Thyroid gland (tissue), 4 donors: ENCODE results near the gene CNTLN. TPM values are rescaled to one million over a fixed set of nuclear protein-coding genes. Genes with fewer than 3 reads are reported as not detected.

Experiments
- DNase-seq, 2 donors: peaks; one replicate each; pipeline ENCODE4 v3.0.0-alpha.2; 2019
- H3K27ac ChIP-seq, 3 donors: fragments of 200-600 bp; sonication (generic); 1 replicate in 2 of 3; 2 replicates in 1 of 3; pipeline ENCODE4 v1.5.1; 2016 to 2019; ENCODE audit warnings: mild to moderate bottlenecking in 1 of 3, moderate library complexity in 1 of 3
- H3K27me3 ChIP-seq: fragments of 200-600 bp; sonication (generic); one replicate; pipeline ENCODE4 v1.5.1; 2019
- H3K36me3 ChIP-seq, 2 donors: fragments of 200-600 bp; sonication (generic); one replicate each; pipeline ENCODE4 v1.5.1; 2016 to 2019
- H3K4me1 ChIP-seq, 2 donors: fragments of 200-600 bp; sonication (generic); one replicate each; pipeline ENCODE4 v1.5.1; 2017 to 2019
- H3K4me3 ChIP-seq, 3 donors: fragments of 200-600 bp; sonication (generic); replicated peaks in 1 of 3; 1 replicate in 2 of 3; 2 replicates in 1 of 3; pipeline ENCODE4 v1.5.1; 2016; ENCODE audit warnings: mild to moderate bottlenecking in 1 of 3
- H3K9me3 ChIP-seq: fragments of 200-600 bp; sonication (generic); one replicate; pipeline ENCODE4 v1.5.1; 2017
- POLR2A ChIP-seq, 2 donors: fragments of 450-650 bp; IDR thresholded peaks; one replicate each; pipeline ENCODE4 v1.6.1; 2017; ENCODE audit warnings: antibody characterized with exemption in 2 of 2, mild to moderate bottlenecking in 2 of 2, moderate library complexity in 1 of 2
- WGBS, 2 donors: methylation state at CpG; one replicate each; pipeline ENCODE4 v1.1.5; 2017; 5-methylcytosine and 5-hydroxymethylcytosine counted together
- intact Hi-C: fragments of 100-400 bp; cut with DNase I; formaldehyde crosslinking; loops from one replicate; pipeline ENCODE4 v1.15.1; 2023
- total RNA-seq, 4 donors: library from RNA; depleted of rRNA; stranded (reverse); fragments of >200 nt; gene quantifications; one replicate each; pipeline ENCODE4 v1.2.3, GENCODE V29; 2016
- TF ChIP-seq, protein P1 (sequence below), 6 experiments: fragments of 200-600 bp in 3 of 6; fragments of 450-650 bp in 3 of 6; sonication (generic) in 3 of 6; IDR thresholded peaks; one replicate each; pipeline ENCODE4 v1.5.1; 2016 to 2019; ENCODE audit warnings: antibody characterized with exemption in 6 of 6, mild to moderate bottlenecking in 2 of 6, inconsistent platforms in 1 of 6, moderate library complexity in 1 of 6

CNTLN gene
- total RNA-seq, 4 donors from 2014 or later: 10.0 to 16.1 (median 12.2) TPM

GRCh38 chr9:17117372-17117771, 17.5 kb upstream of the CNTLN start:
- Histone ChIP-seq H3K9me3 (no peaks in the 10 kb centered on the region), H3K4me3 (no peak overlapping the region), H3K27me3 (no peaks in the 10 kb centered on the region), H3K4me1 (no peaks in the 10 kb centered on the region), H3K36me3 (no peaks in the 10 kb centered on the region), H3K27ac (no peak overlapping the region)
- 59 to 63% methylated on average over 3 of the region's 3 CpGs for WGBS, 2 donors
- intact Hi-C loops: loop anchor here (10.0 kb wide), 1 partner anchor 347 kb away; no protein-coding TSS in a partner anchor
- no peak for TF ChIP-seq POLR2A (IDR thresholded peaks at IDR 0.05)
- TF ChIP-seq, protein P1, sequence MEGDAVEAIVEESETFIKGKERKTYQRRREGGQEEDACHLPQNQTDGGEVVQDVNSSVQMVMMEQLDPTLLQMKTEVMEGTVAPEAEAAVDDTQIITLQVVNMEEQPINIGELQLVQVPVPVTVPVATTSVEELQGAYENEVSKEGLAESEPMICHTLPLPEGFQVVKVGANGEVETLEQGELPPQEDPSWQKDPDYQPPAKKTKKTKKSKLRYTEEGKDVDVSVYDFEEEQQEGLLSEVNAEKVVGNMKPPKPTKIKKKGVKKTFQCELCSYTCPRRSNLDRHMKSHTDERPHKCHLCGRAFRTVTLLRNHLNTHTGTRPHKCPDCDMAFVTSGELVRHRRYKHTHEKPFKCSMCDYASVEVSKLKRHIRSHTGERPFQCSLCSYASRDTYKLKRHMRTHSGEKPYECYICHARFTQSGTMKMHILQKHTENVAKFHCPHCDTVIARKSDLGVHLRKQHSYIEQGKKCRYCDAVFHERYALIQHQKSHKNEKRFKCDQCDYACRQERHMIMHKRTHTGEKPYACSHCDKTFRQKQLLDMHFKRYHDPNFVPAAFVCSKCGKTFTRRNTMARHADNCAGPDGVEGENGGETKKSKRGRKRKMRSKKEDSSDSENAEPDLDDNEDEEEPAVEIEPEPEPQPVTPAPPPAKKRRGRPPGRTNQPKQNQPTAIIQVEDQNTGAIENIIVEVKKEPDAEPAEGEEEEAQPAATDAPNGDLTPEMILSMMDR (IDR thresholded peaks at IDR 0.05): no peak
- no peak for DNase-seq

DNA sequence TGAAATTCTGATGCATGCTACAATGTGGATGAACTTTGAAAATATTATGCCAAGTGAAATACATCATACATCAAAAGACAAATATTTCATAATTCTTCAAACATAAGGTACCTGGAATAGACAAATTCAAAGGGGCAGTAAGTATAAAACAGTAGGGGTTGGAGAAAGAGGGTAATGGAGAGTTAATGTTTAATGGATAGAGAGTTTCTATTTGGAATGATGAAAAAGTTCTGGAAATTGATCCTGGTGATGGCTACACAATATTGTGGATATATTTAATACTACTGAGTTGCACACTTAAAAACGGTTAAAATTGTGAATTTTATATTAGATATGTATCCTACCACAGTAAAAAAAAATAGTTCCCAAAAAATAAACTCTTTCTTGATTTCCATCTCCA, 14.6 kb upstream of the CNTLN start:
- no peak for TF ChIP-seq POLR2A (IDR thresholded peaks at IDR 0.05)
- TF ChIP-seq, protein P1 (IDR thresholded peaks at IDR 0.05): no peak
- no peak for DNase-seq
- Histone ChIP-seq H3K27ac (no peak overlapping the region), H3K4me3 (no peak overlapping the region), H3K4me1 (no peaks in the 10 kb centered on the region), H3K27me3 (no peaks in the 10 kb centered on the region), H3K9me3 (no peaks in the 10 kb centered on the region), H3K36me3 (no peaks in the 10 kb centered on the region)
- 81 to 94% methylated on average over 1 of the region's 1 CpG for WGBS, 2 donors
- intact Hi-C loops: no loop called here

GRCh38 chr9:17121264-17121663, 13.6 kb upstream of the CNTLN start:
- no peaks in the 10 kb centered on the region for H3K27me3 ChIP-seq
- H3K27ac ChIP-seq: no peak overlapping the region
- H3K4me1 ChIP-seq: no peaks in the 10 kb centered on the region
- TF ChIP-seq, protein P1 (IDR thresholded peaks at IDR 0.05): no peak
- no peak for TF ChIP-seq POLR2A (IDR thresholded peaks at IDR 0.05)
- no peak for DNase-seq
- H3K4me3 ChIP-seq: no peak overlapping the region
- intact Hi-C loops: no loop called here
- H3K9me3 ChIP-seq: no peaks in the 10 kb centered on the region
- 55 to 83% methylated on average over 2 of the region's 2 CpGs for WGBS, 2 donors
- H3K36me3 ChIP-seq: no peaks in the 10 kb centered on the region

- TF ChIP-seq, protein P1 (IDR thresholded peaks at IDR 0.05): no peak
- no peak for TF ChIP-seq POLR2A (IDR thresholded peaks at IDR 0.05)
- Histone ChIP-seq H3K4me3 (no peak overlapping the region), H3K9me3 (no peaks in the 10 kb centered on the region), H3K4me1 (peaks cover 5 to 7% of the 10 kb centered on the region in 2 donors), H3K36me3 (no peaks in the 10 kb centered on the region), H3K27me3 (no peaks in the 10 kb centered on the region), H3K27ac (no peak overlapping the region)
- 87 to 88% methylated on average over 4 of the region's 4 CpGs for whole genome bisulfite sequencing, 2 donors
- DNase-seq: no peak
- intact Hi-C loops: no loop called here
These were observed 4.5 kb upstream of the CNTLN start for GRCh38 chr9:17130291-17130690.

DNA sequence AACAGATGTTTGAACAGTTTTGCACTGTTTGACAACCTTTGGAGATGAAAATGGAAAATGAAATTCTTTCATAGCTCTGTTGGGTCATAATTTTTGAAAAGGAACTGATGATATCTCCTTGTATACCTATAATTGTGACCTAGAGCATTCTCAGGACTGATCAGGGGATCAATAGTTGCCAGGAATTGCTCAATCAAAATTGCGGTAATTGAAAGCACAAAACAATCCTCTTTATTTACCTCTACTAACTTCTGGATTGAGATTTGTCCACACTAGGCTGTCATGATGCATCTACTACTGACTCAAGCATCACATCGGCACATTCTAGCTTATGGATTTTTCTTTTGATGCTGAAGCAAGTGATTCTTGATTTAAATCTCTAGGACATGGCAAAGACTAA, 4.1 kb upstream of the CNTLN start:
- Histone ChIP-seq H3K4me3 (no peak overlapping the region), H3K27me3 (no peaks in the 10 kb centered on the region), H3K4me1 (peaks cover 5 to 7% of the 10 kb centered on the region in 2 donors), H3K9me3 (no peaks in the 10 kb centered on the region), H3K36me3 (no peaks in the 10 kb centered on the region), H3K27ac (no peak overlapping the region)
- no peak for DNase-seq
- TF ChIP-seq, protein P1 (IDR thresholded peaks at IDR 0.05): no peak
- TF ChIP-seq POLR2A (IDR thresholded peaks at IDR 0.05): no peak
- 92 to 96% methylated on average over 2 of the region's 2 CpGs for WGBS, 2 donors
- intact Hi-C loops: no loop called here
